Skeletal muscle cell (primary cell): Measurements from ENCODE around the gene SPAG17.

Source experiments
- DNase-seq: peaks from one replicate; pipeline ENCODE4 v3.0.0-alpha.2; 2010; ENCODE audit warnings: low read depth
- H3K4me3 ChIP-seq: 2 replicates; pipeline ENCODE4 v1.5.1; 2011; ENCODE audit warnings: low read depth, mild to moderate bottlenecking, control low read depth, low read length, moderate library complexity

Gene SPAG17

DNA sequence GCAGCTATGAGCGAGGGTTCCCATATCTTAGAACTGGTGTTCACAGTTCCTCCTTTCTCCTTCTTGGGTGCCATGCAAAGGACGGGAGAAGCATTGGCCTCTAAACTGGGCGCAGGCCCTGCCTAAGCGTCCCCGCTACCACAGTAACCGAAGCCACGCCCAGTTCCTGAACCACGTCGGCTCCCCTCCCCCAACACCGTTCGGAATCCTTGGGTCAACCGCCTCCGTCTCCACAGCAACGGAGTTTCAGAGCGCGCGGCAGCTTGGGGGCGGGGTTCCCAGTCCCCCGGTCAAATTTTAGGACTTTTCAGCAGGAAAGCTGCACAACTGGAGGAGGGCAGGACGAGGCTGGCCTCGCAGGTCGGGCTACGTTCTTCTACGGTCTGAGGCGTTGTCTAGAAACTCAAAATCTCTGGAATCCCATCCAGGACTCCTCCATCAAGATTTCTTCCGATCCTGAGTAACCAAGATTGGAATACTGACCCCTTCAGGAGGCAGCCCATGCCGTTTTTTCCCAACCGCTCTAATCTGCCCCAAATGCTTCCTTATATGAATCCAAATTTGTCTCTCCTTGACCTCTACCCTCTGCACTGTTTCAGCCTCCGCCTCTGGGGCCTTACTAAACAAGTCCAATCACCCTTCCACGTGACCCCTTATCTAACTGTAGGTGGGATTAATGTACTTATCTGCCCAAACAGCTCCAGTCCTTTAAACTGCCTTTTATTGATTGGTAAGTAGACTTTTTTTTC lies at the start of gene SPAG17:
Gene SPAG17 (minus strand): TSS at position 145 of the 749 bp plus-strand sequence. CDS start 71 bp downstream, at position 74.
- peak; percentile 3 for DNase-seq
- H3K4me3 ChIP-seq: peak within 1 kb of the TSS; percentile 44

DNA sequence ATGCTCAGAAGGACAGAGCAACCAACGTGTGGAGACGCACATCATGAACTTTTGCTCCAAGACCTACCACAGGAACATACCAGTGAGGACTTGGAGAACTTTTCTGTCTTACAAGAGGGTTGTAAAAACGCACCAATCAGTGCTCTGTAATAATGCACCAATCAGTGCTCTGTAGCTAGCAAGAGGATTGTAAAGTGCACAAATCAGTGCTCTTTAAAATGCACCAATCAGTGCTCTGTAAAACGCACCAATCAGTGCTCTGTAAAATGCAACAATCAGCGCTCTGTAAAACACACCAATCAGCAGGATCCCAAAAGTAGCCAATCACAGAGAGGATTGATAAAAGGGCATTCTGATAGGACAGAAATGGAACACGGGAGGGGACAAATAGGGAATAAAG lies 40.4 kb upstream of the SPAG17 start:
- DNase-seq: no peak
- H3K4me3 ChIP-seq: no peak overlapping the region

DNA sequence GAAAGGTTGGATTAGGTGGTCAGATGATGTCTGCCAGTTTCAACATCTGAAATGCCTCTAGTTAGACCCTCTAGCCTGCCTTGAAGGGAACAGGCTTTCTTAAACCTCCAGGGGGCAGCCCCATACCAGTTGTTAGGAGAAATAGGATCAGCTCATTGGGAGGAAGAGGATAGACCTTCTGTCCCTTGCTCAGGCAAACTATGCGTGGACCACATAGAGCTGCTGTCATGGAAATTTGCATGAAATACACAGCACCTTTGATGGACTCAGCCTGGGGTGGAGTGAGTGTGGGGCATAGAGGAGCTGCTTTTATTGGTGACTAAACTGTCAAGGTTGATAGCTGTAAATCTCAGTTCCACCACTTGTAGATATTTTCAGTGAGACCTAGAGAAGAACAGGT lies 38.4 kb upstream of the SPAG17 start:
- DNase-seq: no peak
- H3K4me3 ChIP-seq: no peak overlapping the region

DNA sequence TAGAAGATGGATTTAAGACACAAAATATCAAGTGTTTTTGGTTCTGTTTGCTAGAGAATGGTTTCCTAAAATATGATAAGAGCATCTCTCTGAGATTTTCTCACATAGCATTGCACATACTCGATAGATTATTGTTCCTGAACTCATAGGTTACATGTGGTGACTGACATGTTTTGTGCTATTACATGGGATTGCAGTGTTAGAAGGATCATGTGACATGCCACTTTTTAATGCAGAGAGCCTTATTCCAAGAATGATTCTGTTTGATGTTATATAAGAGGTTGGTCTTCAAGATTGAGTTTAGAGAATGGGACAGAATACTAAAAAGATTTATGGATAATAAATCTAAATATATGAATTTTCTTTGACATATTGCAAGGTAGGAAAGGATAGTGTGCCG lies 34.4 kb upstream of the SPAG17 start:
- DNase-seq: no peak
- H3K4me3 ChIP-seq: no peak overlapping the region

DNA sequence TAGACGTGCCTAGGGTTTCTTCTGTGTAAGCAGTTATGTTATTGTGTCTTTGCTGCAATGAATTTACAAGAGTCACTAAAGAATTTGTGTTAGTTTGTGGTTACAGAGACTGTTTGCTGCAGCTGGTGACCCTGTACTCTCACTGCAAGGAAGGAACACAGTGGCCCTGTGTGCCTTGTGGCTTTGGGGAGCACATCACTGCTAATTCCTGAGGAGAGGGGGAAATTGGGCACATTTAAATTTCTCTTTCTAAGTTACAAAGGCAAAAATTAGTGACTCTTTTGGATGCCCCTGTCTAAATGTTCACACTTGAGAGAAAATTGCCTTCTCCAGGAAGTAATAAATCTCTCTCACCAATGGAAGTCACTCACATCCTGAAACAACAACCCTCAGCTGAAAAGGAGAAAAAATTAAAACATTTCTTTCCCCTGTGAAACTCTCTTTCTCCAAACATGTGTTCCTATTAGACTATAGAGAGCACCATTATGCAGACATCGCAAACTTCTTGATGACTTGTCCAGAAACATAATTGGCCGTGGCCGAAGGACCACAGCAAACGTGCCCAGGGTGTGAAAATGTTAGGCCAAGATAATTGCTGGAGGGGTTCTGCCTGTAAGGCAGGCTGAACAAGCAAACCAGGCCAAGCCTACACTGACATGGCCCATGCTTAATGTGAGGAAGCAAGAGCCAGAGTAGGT lies 32.3 kb upstream of the SPAG17 start:
- no peak overlapping the region for H3K4me3 ChIP-seq
- no peak for DNase-seq

DNA sequence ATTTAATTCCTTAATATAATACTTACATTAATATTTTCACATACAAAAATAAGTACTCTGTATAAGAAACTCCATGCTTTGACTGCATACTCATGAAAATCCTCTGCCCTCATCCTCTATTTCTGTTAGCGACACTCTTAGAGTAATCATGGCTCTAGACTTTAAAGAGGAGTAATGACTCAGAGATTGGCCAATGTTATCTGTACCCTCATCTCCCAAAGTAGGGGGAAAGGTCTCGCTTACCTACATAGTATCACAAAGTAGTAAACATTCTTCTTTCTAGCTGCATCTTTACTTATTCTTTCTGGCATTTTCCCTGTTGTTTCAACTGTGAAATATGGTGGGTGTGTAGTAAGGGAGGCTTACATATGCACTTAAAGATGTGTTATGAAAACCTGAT lies 29.8 kb upstream of the SPAG17 start:
- no peak for DNase-seq
- H3K4me3 ChIP-seq: no peak overlapping the region

DNA sequence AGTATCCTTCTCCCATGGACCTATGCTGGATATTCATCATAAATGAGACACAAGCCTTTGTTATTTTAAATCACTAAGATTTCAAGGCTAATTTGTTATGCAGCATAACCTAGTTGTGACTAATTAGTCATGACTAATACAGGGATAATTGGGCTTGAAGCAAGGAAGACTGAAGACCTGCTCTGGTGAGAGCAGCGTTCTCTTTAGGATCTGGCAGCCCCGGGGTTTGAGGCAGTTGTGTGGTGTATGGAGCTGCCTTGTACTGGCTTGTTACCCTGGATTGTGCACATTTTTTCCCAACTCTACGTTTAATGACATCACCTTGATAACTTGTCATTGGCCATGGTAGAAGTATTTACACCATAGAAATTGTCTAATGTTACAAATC lies 25.7 kb upstream of the SPAG17 start:
- no peak overlapping the region for H3K4me3 ChIP-seq
- DNase-seq: no peak

DNA sequence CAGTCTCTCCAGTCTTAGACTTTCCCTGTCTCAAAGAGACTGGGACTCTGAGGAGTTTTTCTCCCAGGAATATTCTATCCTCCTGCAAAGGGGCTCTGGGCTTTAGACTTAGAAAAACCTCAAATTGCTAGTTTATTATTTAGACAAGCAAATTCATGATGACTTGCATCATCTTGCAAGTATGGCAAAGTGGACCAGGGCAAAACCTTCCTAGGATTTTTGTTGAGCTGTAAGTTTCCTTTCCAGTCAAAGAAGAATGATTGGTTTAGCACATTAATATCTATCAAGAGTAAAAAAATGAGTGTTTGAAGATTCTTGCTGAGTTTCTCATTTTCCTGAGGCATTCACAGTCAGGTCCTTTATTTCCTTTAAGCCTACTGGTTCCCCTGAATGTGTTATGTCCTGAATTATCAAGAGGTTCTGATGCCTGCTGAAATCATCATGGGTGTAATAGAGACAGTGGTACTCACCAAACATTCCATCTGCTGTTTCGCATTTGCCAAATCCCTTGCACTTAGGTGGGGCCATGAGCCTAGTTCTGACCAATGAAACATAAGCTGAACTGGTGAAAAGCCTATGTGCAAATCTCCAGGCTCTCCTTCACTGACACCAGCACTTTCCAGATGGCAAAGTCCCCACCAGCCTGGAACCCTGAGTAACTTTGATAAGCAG lies 25.2 kb upstream of the SPAG17 start:
- no peak for DNase-seq
- H3K4me3 ChIP-seq: no peak overlapping the region

DNA sequence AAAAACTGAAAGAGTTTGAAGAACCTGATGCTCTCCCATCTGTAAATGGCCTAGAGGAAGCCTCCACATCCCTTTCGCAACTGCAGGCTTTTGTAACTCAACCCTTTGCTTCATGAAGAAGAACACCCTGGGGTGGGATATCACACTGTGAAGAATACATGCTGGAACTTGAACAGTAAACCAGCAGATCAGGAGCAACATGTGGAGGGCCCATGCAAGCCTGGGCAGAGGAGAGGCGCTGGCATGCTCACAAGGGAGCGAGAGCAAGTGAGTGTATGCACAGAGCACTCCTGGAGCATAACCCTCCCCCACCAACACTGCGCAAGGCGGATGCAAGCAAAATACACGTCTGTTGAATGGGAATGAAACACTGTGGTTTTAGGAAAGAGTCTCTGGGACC lies 24.6 kb upstream of the SPAG17 start:
- H3K4me3 ChIP-seq: no peak overlapping the region
- DNase-seq: no peak

DNA sequence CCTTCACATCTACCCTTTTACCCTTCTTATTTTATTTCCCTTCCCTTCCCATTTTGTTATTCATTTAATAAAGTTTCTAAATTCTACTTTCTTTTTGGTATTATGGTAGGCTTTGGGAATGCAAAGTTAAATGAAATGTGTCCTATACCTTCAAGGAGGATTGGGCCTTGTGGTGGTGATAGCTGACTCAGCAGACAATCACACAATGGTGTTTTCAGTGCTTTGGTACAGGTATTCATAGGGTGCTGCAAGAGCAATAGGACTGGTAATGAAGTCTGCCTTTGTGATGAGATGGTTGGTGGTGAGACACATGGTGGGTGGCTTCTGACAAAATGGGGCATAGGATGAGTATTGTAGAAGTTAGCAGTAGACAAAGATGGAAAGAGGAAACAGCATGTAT lies 21.9 kb upstream of the SPAG17 start:
- H3K4me3 ChIP-seq: no peak overlapping the region
- DNase-seq: no peak

DNA sequence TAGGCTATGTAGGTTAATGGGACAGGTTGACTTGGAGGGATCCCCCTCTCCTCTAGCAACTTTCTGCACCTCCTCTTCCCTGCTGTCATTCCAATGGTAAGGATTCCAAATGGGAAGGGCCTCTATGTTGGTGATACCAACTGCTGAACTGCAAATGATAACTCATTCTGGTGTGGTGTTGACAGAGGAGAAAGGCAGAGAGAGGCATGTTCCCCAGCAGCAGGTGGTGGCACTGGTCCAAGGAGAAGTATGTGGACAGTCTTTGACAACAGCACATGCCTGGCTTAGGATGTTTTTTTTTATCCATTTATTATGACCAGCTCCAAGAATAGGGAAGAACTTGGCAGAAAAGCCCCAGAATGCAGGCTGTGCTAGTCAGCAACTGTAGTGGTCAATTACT lies 19.6 kb upstream of the SPAG17 start:
- no peak for DNase-seq
- no peak overlapping the region for H3K4me3 ChIP-seq

DNA sequence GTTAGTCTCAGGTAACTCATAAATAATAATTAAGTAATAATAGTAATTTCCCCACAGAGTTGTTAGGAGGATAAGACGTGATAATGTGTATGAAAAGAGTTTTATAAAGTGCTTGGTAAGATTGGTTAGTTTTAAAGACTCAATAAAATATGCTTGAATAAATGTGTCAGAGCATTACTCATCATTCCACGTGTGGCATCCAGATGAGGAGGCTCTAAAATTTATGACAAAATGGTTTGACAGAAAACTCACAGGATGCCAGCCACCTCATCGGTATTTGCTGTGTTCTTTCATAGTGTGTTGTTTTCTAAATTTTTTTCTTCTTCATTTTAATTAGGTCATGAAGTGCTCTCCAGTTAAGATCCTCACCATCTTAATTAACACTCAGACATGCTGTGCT lies 19.1 kb upstream of the SPAG17 start:
- DNase-seq: no peak

DNA sequence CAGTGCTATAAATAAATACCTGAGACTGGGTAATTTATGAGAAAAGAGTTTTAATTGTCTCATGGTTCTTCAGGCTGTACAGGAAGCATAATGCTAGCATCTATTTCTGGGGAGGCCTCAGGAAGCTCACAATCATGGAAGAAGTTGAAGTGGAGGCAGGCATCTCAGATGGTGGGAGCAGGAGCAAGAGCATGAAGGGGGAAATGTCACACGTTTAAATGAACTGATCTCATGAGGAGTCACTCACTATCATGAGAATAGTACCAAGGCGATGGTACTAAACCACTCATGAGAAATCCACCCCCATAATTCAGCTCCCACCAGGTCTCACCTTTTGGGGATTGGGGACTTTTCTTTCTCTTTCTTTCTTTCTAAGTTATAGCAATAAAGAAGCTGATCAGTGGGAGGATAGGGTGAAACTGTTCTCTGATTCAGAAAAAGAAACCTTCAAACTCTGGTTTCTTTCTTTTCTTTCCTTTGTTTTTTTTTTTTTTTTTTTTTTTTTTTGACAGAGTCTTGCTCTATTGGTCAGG lies 17.1 kb upstream of the SPAG17 start:
- no peak overlapping the region for H3K4me3 ChIP-seq
- DNase-seq: no peak

More for the DNA sequence above, 19.1 kb upstream of the SPAG17 start:
- H3K4me3 ChIP-seq: no peak overlapping the region

DNA sequence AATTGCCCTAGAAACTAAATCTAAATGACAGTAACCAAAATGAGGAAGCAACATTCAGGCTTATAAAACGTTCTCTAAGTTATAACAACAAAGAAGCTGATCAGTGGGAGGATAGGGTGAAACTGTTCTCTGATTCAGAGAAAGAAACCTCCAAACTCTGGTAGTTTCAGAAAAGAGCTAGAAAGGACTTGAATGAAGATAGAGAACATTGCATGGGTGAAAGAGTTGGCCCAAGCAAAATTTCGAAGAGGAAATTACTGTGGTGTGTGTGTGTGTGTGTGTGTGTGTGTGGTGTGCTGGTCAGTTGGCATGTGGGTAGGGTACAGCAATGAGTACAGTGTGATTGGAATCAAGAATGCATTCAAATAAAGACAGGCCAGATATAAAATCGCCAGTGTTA lies 16.5 kb upstream of the SPAG17 start:
- H3K4me3 ChIP-seq: no peak overlapping the region
- DNase-seq: no peak

DNA sequence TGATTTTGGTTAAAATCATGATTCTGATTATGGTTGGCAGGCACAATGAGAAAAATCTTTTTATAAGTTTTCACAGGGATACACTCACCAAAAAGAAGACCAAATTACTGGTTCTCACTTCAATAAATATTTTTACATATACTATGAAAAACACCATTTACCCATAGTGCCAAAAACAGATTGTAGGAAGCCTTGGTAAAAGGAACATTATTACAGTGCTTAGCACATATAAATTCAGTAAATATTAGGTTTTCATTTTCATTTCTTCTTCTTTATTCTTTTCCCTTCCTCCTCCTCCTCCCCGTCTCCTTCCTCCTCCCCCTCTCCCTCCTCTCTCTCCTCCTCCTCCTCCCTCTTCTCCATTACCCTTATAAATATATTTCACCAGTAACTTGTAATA lies 15.8 kb upstream of the SPAG17 start:
- no peak for DNase-seq
- no peak overlapping the region for H3K4me3 ChIP-seq

DNA sequence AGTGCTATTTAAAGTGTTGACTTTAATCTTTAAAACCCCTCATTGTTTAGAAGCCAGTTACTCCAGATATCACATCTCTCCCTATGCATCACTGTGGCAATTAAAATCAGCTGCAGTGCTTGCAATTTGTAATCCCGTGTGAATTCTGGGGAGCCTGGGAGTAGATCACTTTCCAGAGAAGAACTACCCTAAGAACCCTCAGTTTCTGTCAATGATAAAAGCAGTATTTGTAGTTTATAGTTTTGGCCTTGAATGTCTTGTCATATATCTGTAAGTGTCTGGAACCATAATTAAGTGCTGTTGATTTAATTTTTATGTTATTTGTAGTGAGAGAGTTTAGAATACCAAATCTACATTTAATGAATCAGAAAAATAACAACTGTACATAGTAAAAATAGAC lies 5.5 kb upstream of the SPAG17 start:
- H3K4me3 ChIP-seq: no peak overlapping the region
- no peak for DNase-seq

DNA sequence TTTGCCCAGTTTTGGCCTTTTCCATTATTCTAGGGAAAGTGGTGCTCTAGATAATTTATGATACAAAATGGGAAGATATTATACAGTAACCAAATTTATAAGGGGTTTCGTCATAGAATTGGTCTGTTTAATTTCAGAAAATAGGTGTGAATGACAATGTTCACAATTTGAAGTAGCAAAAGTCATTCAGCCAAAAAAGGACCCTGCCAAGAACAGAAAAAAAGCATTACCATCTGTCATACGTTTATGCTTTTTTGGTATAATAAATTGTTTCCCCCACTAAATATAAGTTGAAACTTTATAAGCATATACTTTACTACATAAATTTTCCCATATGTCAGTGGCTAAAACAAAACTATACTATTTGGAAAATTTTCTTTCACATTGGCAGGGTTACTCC lies 4.5 kb upstream of the SPAG17 start:
- DNase-seq: no peak

DNA sequence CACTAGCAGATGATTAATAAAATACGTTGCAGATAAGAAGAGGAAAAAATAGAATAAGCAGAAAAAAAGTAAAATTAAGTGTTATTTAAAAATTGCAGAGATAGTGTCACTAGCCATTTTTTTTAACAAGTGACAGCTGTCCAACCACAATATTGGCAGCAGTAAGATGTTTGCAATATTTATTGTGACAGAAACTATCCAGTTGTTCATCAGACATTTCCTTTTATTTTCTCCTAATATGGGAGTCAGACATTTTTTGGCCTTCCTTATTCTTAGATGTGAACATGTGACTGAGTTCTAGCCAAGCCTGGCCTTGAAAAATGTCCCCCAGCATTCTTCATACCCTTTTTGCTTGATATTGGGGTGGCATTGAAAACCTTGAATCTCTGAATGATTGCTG lies 3.4 kb upstream of the SPAG17 start:
- H3K4me3 ChIP-seq: no peak overlapping the region
- DNase-seq: no peak

More for the DNA sequence above, 4.5 kb upstream of the SPAG17 start:
- H3K4me3 ChIP-seq: no peak overlapping the region

DNA sequence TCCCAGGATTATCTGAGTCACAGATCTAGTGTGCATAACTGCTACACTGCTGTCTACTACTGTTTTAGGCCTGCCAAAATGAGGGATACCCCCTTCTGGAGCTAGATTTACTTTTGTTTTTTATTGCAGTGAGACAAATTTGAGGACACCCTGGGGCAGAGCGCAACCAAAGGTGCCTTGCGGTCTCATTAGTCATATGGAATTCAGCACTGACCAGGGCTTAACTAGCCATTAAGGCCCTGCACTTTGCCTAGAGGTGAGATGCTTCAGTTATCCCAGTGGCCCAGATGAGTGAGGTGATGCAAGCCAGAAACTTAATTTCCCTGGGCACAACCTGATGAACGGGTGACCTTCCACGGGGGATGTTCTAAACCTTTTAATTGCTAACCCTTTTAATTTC lies 998 bp upstream of the SPAG17 start:
- H3K4me3 ChIP-seq: no peak overlapping the region
- no peak for DNase-seq

DNA sequence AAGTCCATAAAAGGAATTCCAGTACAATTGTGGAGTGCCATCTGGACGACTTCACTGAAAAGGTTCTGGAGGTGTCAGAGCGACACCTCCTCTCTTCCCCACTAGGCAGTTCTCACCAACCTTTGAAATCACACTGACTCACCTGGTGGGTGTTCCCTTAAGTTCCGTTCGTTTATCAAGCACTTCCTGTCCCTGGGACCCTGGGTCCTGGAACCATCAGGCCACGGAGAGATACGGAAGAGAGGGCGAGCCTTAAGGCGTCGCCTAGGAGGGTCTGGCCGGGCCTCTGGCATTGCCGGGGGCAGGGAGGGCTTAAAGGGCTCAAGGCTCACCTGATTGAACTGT lies 317 bp downstream of the SPAG17 start:
- peak overlapping the region; percentile 44 for H3K4me3 ChIP-seq
- DNase-seq: no peak

DNA sequence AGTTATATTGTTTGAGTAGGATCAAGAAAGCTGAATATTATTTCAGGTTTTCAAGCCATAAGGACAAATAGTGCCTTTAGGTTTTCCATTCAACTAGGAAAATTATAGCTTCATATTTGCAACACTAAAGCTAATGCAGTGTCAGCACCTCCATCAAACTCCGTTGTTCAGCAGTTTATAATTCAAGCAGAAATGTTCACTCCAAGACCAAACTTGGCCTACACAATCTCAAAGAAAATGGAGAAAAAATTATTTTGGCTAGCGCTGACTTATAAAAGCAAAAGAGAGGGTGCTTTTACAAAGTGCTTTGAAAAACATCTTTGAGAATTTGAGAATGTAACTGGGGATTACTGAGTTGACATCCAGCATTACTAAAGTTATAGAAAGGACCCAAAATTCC lies 1.4 kb downstream of the SPAG17 start:
- no peak for DNase-seq

More for the DNA sequence above, 1.4 kb downstream of the SPAG17 start:
- H3K4me3 ChIP-seq: no peak overlapping the region
